Tibial nerve (tissue), 4 donors: ENCODE measurements around the gene EXD3.

Source experiments
- CTCF ChIP-seq, 5 experiments: fragments of 200-600 bp in 3 of 5; fragments of 450-650 bp in 2 of 5; sonication (generic) in 3 of 5; IDR thresholded peaks; one replicate each; pipeline ENCODE4 v1.5.1; 2016 to 2019; ENCODE audit warnings: antibody characterized with exemption in 5 of 5, mild to moderate bottlenecking in 3 of 5, moderate library complexity in 2 of 5
- EP300 ChIP-seq, 2 donors: sonication (generic); formaldehyde crosslinking; IDR thresholded peaks; one replicate each; pipeline ENCODE4 v1.6.1; 2017; ENCODE audit warnings: antibody characterized with exemption in 2 of 2, mild to moderate bottlenecking in 1 of 2
- POLR2A ChIP-seq, 2 donors: fragments of 450-650 bp; IDR thresholded peaks; one replicate each; pipeline ENCODE4 v1.6.1; 2017; ENCODE audit warnings: antibody characterized with exemption in 2 of 2, mild to moderate bottlenecking in 2 of 2, moderate library complexity in 2 of 2

- no peak for TF ChIP-seq CTCF (IDR thresholded peaks at IDR 0.05)
- TF ChIP-seq POLR2A (IDR thresholded peaks at IDR 0.05) = no peak
- no peak for TF ChIP-seq EP300 (IDR thresholded peaks at IDR 0.05)
Measured at GRCh38 chr9:137446851-137447471, 24.0 kb upstream of the EXD3 start.
